HepG2 (cell line): ENCODE results near the gene TMEM41B. TPM values are rescaled to one million over a fixed set of nuclear protein-coding genes. Genes with fewer than 3 reads are reported as not detected.

ENCODE experiments used
- ATAC-seq: fragments of 200-7000 bp; cut with Tn5 transposase; 3 replicates; pipeline ENCODE4 v1.9.1; 2020; ENCODE audit warnings: mild to moderate bottlenecking, moderate library complexity
- BruUV-seq: library from RNA; stranded (reverse); fragments of 400-500 nt; replicated peaks from 2 replicates; lab custom pipeline; 2021; lab: Mats Ljungman, UMichigan
- CTCF ChIA-PET: fragments of 300-600 bp; formaldehyde crosslinking; extraction: SDS; loops from one replicate; lab custom pipeline; 2021; ENCODE audit warnings: low total read pairs, inconsistent platforms, low intra/inter-chr PET ratio; lab: Yijun Ruan, JAX
- POLR2A ChIA-PET: fragments of 350-600 bp; sonication (Branson Sonifier 250); formaldehyde crosslinking; loops from one replicate; lab custom pipeline; 2020; ENCODE audit warnings: antibody characterized with exemption, inconsistent platforms; lab: Yijun Ruan, JAX
- DNase-seq: peaks from one replicate; pipeline ENCODE4 v3.0.0-alpha.2; 2015; ENCODE audit warnings: low spot score
- FAIRE-seq: peaks from 3 replicates; lab custom pipeline; 2011; peaks lifted over from hg19 to GRCh38; lab: Jason Lieb, UNC
- H2AFZ ChIP-seq: one replicate; pipeline ENCODE4 v1.6.1; 2011; ENCODE audit warnings: low read length, inconsistent platforms
- H3K27ac ChIP-seq: fragments of 300-600 bp; 3 replicates; pipeline ENCODE4 v1.8.0; 2011; ENCODE audit warnings: mixed run types, mild to moderate bottlenecking, mixed read lengths, low read length, inconsistent platforms; ENCODE audit not compliant: insufficient read depth; ENCODE audit errors: extremely low read length
- H3K27me3 ChIP-seq, 2 experiments: fragments of 200-600 bp in 1 of 2; 2 replicates in 1 of 2; 3 replicates in 1 of 2; pipeline versions ENCODE4 v1.6.0 to v1.8.0; 2011; ENCODE audit warnings: low read length in 2 of 2, mild to moderate bottlenecking in 2 of 2, moderate library complexity in 2 of 2, inconsistent platforms in 1 of 2; ENCODE audit not compliant: insufficient read depth in 2 of 2, control insufficient read depth in 1 of 2
- H3K36me3 ChIP-seq, 2 experiments: fragments of 200-600 bp in 1 of 2; replicated peaks in 1 of 2; 2 replicates in 1 of 2; 3 replicates in 1 of 2; pipeline versions ENCODE4 v1.5.1 to v1.8.0; 2011; ENCODE audit warnings: low read length in 2 of 2, inconsistent platforms in 1 of 2; ENCODE audit not compliant: insufficient read depth in 2 of 2, control insufficient read depth in 1 of 2
- H3K4me1 ChIP-seq: 2 replicates; pipeline ENCODE4 v1.5.1; 2012; ENCODE audit warnings: low read length, inconsistent platforms; ENCODE audit not compliant: insufficient read depth
- H3K4me2 ChIP-seq: 2 replicates; pipeline ENCODE4 v1.6.0; 2011; ENCODE audit warnings: low read depth, low read length, inconsistent platforms
- H3K4me3 ChIP-seq, 3 experiments: fragments of 200-600 bp in 1 of 3; sonication (generic), shearing (Covaris generic) in 1 of 3; replicated peaks in 1 of 3; 2 replicates each; pipeline ENCODE4 v1.5.1; 2011 to 2016; ENCODE audit warnings: low read length in 3 of 3, inconsistent platforms in 2 of 3, low read depth in 2 of 3, mild to moderate bottlenecking in 2 of 3, control low read depth in 1 of 3, mixed read lengths in 1 of 3; ENCODE audit not compliant: insufficient read depth in 1 of 3
- H3K79me2 ChIP-seq: one replicate; pipeline ENCODE4 v1.6.1; 2011; ENCODE audit warnings: low read length, inconsistent platforms; ENCODE audit not compliant: insufficient read depth
- H3K9ac ChIP-seq: 2 replicates; pipeline ENCODE4 v1.6.0; 2011; ENCODE audit warnings: mild to moderate bottlenecking, low read depth, low read length, inconsistent platforms; ENCODE audit not compliant: insufficient read depth
- H3K9me3 ChIP-seq: 2 replicates; pipeline ENCODE4 v1.5.1; 2012; ENCODE audit warnings: mild to moderate bottlenecking, low read length
- H4K20me1 ChIP-seq: 2 replicates; pipeline ENCODE4 v1.6.0; 2011; ENCODE audit warnings: inconsistent platforms, mild to moderate bottlenecking, low read length, moderate library complexity; ENCODE audit not compliant: insufficient read depth
- CENPX ChIP-seq: sonication (generic); formaldehyde crosslinking; IDR thresholded peaks from 2 replicates; pipeline ENCODE4 v1.9.0; 2021; ENCODE audit warnings: mild to moderate bottlenecking, missing genetic modification reagents, moderate library complexity
- FUBP1 ChIP-seq: sonication (generic); formaldehyde crosslinking; IDR thresholded peaks from 2 replicates; pipeline ENCODE4 v1.5.1; 2020; ENCODE audit warnings: missing genetic modification reagents, mild to moderate bottlenecking, borderline replicate concordance
- KLF11 ChIP-seq: IDR thresholded peaks from 2 replicates; pipeline ENCODE4 v1.6.1; 2016; ENCODE audit warnings: missing compliant biosample characterization
- PRMT3 ChIP-seq: sonication (generic); formaldehyde crosslinking; IDR thresholded peaks from 2 replicates; pipeline ENCODE4 v1.8.1; 2022; ENCODE audit warnings: low read depth, mild to moderate bottlenecking, moderate library complexity, missing genetic modification reagents, borderline replicate concordance
- STAG1 ChIP-seq: sonication (generic); formaldehyde crosslinking; IDR thresholded peaks from 2 replicates; pipeline ENCODE4 v1.4.0; 2020; ENCODE audit warnings: missing genetic modification reagents
- ZKSCAN5 ChIP-seq: sonication (generic); formaldehyde crosslinking; IDR thresholded peaks from 2 replicates; pipeline ENCODE4 v1.5.1; 2020; ENCODE audit warnings: mild to moderate bottlenecking, missing genetic modification reagents
- ZNF644 ChIP-seq: IDR thresholded peaks from 2 replicates; pipeline ENCODE4 v1.6.1; 2016; ENCODE audit warnings: low read depth
- WGBS: methylation state at CpG from one replicate; pipeline ENCODE4 v1.1.6; 2017; ENCODE audit warnings: low lambda C conversion rate; 5-methylcytosine and 5-hydroxymethylcytosine counted together
- in situ Hi-C: cut with HindIII; loops from 2 replicates; pipeline ENCODE4 v1.10.0; 2017; ENCODE audit warnings: low pct_unique_long_range_greater_than_20kb; ENCODE audit not compliant: extremely low pct_ligation_motif_present
- intact Hi-C: fragments of 100-400 bp; cut with micrococcal nuclease; formaldehyde crosslinking; loops from one replicate; pipeline ENCODE4 v1.10.0; 2022; ENCODE audit not compliant: unreplicated experiment
- polyA plus RNA-seq, 8 experiments: library from polyadenylated mRNA; depleted of rRNA in 3 of 8; stranded (reverse) in 7 of 8; unstranded in 1 of 8; fragments of >200 nt; fragmentation: Illumina TruSeq in 4 of 8; extraction: Trizol in 4 of 8; gene quantifications; 2 replicates each; pipeline versions ENCODE4 v1.2.1 to v1.2.3, GENCODE V29; 2011 to 2016; ENCODE audit warnings: low read depth in 4 of 8, missing spikeins in 1 of 8, mixed read lengths in 1 of 8; ENCODE audit not compliant: insufficient read depth in 1 of 8
- total RNA-seq, 5 experiments: library from RNA; depleted of rRNA; stranded (reverse); fragments of >200 nt; fragmentation: Illumina TruSeq; extraction: Trizol; gene quantifications; 2 replicates each; pipeline ENCODE4 v1.2.3, GENCODE V29; 2016; ENCODE audit warnings: low read depth in 1 of 5
- TF ChIP-seq, protein P1 (sequence below): sonication (generic); formaldehyde crosslinking; IDR thresholded peaks from 2 replicates; pipeline ENCODE4 v1.4.0; 2020; ENCODE audit warnings: missing genetic modification reagents
- TF ChIP-seq, protein P2 (sequence below): sonication (generic); formaldehyde crosslinking; conservative IDR thresholded peaks from 2 replicates; pipeline ENCODE4 v1.4.0; 2020; ENCODE audit warnings: missing genetic modification reagents
- TF ChIP-seq, protein P3 (sequence below): sonication (generic); formaldehyde crosslinking; IDR thresholded peaks from 2 replicates; pipeline ENCODE4 v1.4.0; 2020; ENCODE audit warnings: missing genetic modification reagents, borderline replicate concordance
- TF ChIP-seq, protein P4 (sequence below): sonication (generic); formaldehyde crosslinking; IDR thresholded peaks from 2 replicates; pipeline ENCODE4 v1.8.1; 2023; ENCODE audit warnings: mild to moderate bottlenecking, missing genetic modification reagents

Gene TMEM41B
- total and polyA plus RNA-seq, 2 of the 13 experiments (the other 11 are each of a cell fraction or from before 2014, with no cell fraction given), result 36.8 to 48.1 TPM

DNA sequence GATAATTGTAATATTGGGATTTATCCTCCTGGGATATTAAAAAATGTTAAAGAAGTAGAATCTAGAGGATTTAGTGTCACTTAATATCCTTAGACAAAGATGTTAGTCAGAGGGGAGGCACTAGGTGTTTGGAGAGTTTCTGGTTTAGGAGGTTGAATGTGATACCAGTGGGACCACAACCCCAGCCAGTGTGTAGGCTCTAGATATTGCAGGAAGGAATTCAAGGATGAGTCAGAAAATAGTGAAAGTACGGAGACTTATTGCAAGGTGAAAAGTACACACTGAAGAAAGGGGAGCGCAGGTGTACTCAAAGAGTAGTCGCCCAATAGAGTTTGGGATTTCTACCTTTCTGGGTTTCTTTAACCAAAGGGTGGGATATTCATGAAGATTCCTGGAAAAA, 5.7 kb upstream of the TMEM41B start:
- H3K4me1 ChIP-seq, result peaks cover 38% of the 10 kb centered on the region
- H3K4me2 ChIP-seq, result no peak overlapping the region
- ChIA-PET POLR2A (no interaction called here), CTCF (no interaction called here)
- ATAC-seq (no peak), DNase-seq (no peak), FAIRE-seq (no peak)
- no peaks in the 10 kb centered on the region; a peak in 2 of 5 replicates for H3K27me3 ChIP-seq
- TF ChIP-seq, protein P1, sequence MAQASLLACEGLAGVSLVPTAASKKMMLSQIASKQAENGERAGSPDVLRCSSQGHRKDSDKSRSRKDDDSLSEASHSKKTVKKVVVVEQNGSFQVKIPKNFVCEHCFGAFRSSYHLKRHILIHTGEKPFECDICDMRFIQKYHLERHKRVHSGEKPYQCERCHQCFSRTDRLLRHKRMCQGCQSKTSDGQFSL (CRISPR knock-in tag), result no peak
- TF ChIP-seq, protein P2, sequence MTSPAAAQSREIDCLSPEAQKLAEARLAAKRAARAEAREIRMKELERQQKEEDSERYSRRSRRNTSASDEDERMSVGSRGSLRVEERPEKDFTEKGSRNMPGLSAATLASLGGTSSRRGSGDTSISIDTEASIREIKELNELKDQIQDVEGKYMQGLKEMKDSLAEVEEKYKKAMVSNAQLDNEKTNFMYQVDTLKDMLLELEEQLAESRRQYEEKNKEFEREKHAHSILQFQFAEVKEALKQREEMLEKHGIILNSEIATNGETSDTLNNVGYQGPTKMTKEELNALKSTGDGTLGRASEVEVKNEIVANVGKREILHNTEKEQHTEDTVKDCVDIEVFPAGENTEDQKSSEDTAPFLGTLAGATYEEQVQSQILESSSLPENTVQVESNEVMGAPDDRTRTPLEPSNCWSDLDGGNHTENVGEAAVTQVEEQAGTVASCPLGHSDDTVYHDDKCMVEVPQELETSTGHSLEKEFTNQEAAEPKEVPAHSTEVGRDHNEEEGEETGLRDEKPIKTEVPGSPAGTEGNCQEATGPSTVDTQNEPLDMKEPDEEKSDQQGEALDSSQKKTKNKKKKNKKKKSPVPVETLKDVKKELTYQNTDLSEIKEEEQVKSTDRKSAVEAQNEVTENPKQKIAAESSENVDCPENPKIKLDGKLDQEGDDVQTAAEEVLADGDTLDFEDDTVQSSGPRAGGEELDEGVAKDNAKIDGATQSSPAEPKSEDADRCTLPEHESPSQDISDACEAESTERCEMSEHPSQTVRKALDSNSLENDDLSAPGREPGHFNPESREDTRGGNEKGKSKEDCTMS (CRISPR knock-in tag), result no peak
- no peak for TF ChIP-seq FUBP1 (CRISPR knock-in tag)
- no peak for TF ChIP-seq STAG1 (CRISPR knock-in tag)
- no peak for TF ChIP-seq ZNF644 (CRISPR knock-in tag)
- no peak for TF ChIP-seq PRMT3 (CRISPR knock-in tag)
- TF ChIP-seq, protein P3, sequence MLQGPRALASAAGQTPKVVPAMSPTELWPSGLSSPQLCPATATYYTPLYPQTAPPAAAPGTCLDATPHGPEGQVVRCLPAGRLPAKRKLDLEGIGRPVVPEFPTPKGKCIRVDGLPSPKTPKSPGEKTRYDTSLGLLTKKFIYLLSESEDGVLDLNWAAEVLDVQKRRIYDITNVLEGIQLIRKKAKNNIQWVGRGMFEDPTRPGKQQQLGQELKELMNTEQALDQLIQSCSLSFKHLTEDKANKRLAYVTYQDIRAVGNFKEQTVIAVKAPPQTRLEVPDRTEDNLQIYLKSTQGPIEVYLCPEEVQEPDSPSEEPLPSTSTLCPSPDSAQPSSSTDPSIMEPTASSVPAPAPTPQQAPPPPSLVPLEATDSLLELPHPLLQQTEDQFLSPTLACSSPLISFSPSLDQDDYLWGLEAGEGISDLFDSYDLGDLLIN (CRISPR knock-in tag), result no peak
- no peak for TF ChIP-seq ZKSCAN5 (CRISPR knock-in tag)
- TF ChIP-seq CENPX (CRISPR knock-in tag), result no peak
- TF ChIP-seq, protein P4, sequence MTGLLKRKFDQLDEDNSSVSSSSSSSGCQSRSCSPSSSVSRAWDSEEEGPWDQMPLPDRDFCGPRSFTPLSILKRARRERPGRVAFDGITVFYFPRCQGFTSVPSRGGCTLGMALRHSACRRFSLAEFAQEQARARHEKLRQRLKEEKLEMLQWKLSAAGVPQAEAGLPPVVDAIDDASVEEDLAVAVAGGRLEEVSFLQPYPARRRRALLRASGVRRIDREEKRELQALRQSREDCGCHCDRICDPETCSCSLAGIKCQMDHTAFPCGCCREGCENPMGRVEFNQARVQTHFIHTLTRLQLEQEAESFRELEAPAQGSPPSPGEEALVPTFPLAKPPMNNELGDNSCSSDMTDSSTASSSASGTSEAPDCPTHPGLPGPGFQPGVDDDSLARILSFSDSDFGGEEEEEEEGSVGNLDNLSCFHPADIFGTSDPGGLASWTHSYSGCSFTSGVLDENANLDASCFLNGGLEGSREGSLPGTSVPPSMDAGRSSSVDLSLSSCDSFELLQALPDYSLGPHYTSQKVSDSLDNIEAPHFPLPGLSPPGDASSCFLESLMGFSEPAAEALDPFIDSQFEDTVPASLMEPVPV, result no peak
- TF ChIP-seq KLF11 (CRISPR knock-in tag), result no peak
- in situ Hi-C loops (no loop called here), intact Hi-C loops (no loop called here)
- no peak overlapping the region for H3K9ac ChIP-seq
- 55% methylated on average over 3 of the region's 3 CpGs for WGBS
- H4K20me1 ChIP-seq, result no peaks in the 10 kb centered on the region
- no peak overlapping the region for H3K4me3 ChIP-seq
- no TSS peak for BruUV-seq
- H3K9me3 ChIP-seq, result no peaks in the 10 kb centered on the region
- no peaks in the 10 kb centered on the region for H3K79me2 ChIP-seq
- H3K36me3 ChIP-seq, result no peaks in the 10 kb centered on the region
- no peak overlapping the region for H2AFZ ChIP-seq
- H3K27ac ChIP-seq, result no peak overlapping the region
